OCI-LY3 (cell line): ENCODE data around the gene HAX1.
"Not testable (repeated sequence)": the region's sequence is repeated elsewhere in the genome, so short reads cannot be mapped to it uniquely, and the experiment has no call there.

Experiments
- H2AFZ ChIP-seq: fragments of 200-600, 300-600 bp; shearing (Covaris generic); 2 replicates; pipeline ENCODE4 v1.6.0; 2014; ENCODE audit warnings: antibody characterized with exemption, low read depth, low read length
- H3K27ac ChIP-seq: fragments of 200-600, 300-600 bp; sonication (generic); 2 replicates; pipeline ENCODE4 v1.5.1; 2014; ENCODE audit warnings: mild to moderate bottlenecking, low read length, moderate library complexity, mixed read lengths
- H3K27me3 ChIP-seq: fragments of 200-600, 300-600 bp; sonication (generic); 2 replicates; pipeline ENCODE4 v1.6.1; 2014; ENCODE audit warnings: low read depth, low read length, mixed read lengths
- H3K36me3 ChIP-seq: fragments of 200-600, 300-600 bp; sonication (generic); replicated peaks from 2 replicates; pipeline ENCODE3; 2014; ENCODE audit warnings: low read depth, low read length, mixed read lengths
- H3K4me1 ChIP-seq: fragments of 300-600, 200-600 bp; sonication (generic); 2 replicates; pipeline ENCODE4 v1.6.1; 2014; ENCODE audit warnings: low read length, mixed read lengths
- H3K4me2 ChIP-seq: fragments of 200-600, 300-600 bp; sonication (generic); 2 replicates; pipeline ENCODE4 v1.6.1; 2014; ENCODE audit warnings: low read length, mixed read lengths
- H3K4me3 ChIP-seq: fragments of 300-600, 200-600 bp; sonication (generic); 2 replicates; pipeline ENCODE4 v1.5.1; 2014; ENCODE audit warnings: antibody characterized with exemption, mild to moderate bottlenecking, low read length, moderate library complexity
- H3K79me2 ChIP-seq: fragments of 300-600, 200-600 bp; shearing (Covaris generic); 2 replicates; pipeline ENCODE4 v1.6.1; 2014; ENCODE audit warnings: mild to moderate bottlenecking, low read length, mixed read lengths
- H3K9ac ChIP-seq: fragments of 300-600, 200-600 bp; shearing (Covaris generic); 2 replicates; pipeline ENCODE4 v1.6.0; 2014; ENCODE audit warnings: mild to moderate bottlenecking, low read length, moderate library complexity
- H3K9me3 ChIP-seq: fragments of 200-600, 300-600 bp; shearing (Covaris generic); 2 replicates; pipeline ENCODE4 v1.6.1; 2014; ENCODE audit warnings: low read length, mixed read lengths; ENCODE audit not compliant: insufficient read depth
- H4K20me1 ChIP-seq: fragments of 200-600, 300-600 bp; sonication (generic); 2 replicates; pipeline ENCODE4 v1.6.1; 2016; ENCODE audit warnings: low read length, mixed read lengths; ENCODE audit not compliant: insufficient read depth
- EZH2phosphoT487 ChIP-seq: fragments of 200-600 bp; shearing (Covaris generic); IDR thresholded peaks from 2 replicates; pipeline ENCODE4 v1.6.1; 2018; ENCODE audit warnings: antibody characterized with exemption, mixed run types, low read depth
- TF ChIP-seq, protein P1 (sequence below): fragments of 200-600, 300-600 bp; sonication (generic); IDR thresholded peaks from 2 replicates; pipeline ENCODE4 v1.5.1; 2014; ENCODE audit warnings: antibody characterized with exemption, low read length, low read depth

The HAX1 gene

DNA sequence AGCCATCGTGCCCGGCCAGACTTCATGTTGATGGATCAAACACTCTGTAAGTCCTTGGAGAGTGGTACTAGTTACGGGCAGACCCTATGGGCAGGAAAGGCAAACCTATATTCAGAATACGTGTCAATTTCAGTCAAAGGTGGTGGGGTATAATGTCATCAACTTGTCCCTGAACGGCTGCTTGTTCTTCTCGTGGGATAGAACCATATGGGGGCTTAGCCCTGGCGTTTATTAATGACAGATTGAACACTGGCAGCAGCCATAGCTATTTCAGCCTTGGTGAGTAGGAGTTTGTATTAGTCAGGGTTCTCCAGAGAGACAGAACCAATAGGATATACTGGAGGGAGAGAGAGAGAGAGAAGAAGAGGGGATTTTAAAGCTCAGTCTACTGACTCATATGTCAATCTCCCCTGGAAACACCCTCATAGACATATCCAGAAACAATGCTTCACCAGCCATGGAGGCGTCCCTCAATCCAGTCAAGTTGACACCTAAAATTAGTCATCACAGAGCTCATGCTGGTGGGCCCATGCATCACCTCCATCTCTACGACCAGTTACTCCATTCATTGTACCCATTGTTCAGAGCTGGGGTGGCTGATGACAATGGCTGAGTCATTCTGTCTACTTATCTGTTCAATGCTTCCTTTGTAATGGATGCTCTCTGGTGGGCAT lies 32.4 kb downstream of the HAX1 start:
- Histone ChIP-seq H3K9ac (no peak overlapping the region), H3K4me2 (no peak overlapping the region)

DNA sequence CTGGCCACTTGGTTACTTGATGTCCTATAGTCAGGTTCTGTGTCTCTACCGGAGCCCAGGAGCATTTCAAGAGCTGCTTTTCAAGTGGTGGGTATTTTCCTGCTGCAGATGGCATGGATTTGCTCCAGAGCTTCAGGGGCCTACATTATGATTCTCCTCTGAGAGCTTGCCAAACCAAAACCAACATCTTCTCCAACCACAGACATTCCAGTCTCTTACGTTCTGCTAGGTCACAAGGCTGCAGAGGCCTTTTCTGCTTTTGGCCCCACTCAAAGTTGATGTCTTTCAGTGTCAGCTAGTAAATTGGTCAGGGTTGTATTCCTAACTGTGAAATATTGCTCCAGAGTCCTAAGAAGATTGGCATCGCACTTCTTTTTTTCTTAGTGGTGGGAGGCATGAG lies 33.7 kb downstream of the HAX1 start:
- H4K20me1 ChIP-seq: no peaks in the 10 kb centered on the region
- H3K27ac ChIP-seq: no peak overlapping the region
- no peak overlapping the region for H3K9ac ChIP-seq
- no peaks in the 10 kb centered on the region for H3K9me3 ChIP-seq
- no peak overlapping the region for H2AFZ ChIP-seq
- no peaks in the 10 kb centered on the region for H3K27me3 ChIP-seq
- no peak overlapping the region for H3K4me3 ChIP-seq
- H3K4me1 ChIP-seq: no peaks in the 10 kb centered on the region
- no peak overlapping the region for H3K4me2 ChIP-seq
- H3K36me3 ChIP-seq: no peaks in the 10 kb centered on the region
- no peaks in the 10 kb centered on the region for H3K79me2 ChIP-seq
- TF ChIP-seq EZH2phosphoT487: no peak
- TF ChIP-seq, protein P1, sequence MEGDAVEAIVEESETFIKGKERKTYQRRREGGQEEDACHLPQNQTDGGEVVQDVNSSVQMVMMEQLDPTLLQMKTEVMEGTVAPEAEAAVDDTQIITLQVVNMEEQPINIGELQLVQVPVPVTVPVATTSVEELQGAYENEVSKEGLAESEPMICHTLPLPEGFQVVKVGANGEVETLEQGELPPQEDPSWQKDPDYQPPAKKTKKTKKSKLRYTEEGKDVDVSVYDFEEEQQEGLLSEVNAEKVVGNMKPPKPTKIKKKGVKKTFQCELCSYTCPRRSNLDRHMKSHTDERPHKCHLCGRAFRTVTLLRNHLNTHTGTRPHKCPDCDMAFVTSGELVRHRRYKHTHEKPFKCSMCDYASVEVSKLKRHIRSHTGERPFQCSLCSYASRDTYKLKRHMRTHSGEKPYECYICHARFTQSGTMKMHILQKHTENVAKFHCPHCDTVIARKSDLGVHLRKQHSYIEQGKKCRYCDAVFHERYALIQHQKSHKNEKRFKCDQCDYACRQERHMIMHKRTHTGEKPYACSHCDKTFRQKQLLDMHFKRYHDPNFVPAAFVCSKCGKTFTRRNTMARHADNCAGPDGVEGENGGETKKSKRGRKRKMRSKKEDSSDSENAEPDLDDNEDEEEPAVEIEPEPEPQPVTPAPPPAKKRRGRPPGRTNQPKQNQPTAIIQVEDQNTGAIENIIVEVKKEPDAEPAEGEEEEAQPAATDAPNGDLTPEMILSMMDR: no peak

More for the DNA sequence above, 32.4 kb downstream of the HAX1 start:
- no peaks in the 10 kb centered on the region for H3K79me2 ChIP-seq
- H3K4me1 ChIP-seq: no peaks in the 10 kb centered on the region
- no peaks in the 10 kb centered on the region for H3K27me3 ChIP-seq
- no peak overlapping the region for H2AFZ ChIP-seq
- no peak overlapping the region for H3K27ac ChIP-seq
- no peaks in the 10 kb centered on the region for H3K36me3 ChIP-seq
- no peaks in the 10 kb centered on the region for H3K9me3 ChIP-seq
- no peaks in the 10 kb centered on the region for H4K20me1 ChIP-seq
- H3K4me3 ChIP-seq: no peak overlapping the region
- TF ChIP-seq EZH2phosphoT487: no peak
- TF ChIP-seq, protein P1: no peak

DNA sequence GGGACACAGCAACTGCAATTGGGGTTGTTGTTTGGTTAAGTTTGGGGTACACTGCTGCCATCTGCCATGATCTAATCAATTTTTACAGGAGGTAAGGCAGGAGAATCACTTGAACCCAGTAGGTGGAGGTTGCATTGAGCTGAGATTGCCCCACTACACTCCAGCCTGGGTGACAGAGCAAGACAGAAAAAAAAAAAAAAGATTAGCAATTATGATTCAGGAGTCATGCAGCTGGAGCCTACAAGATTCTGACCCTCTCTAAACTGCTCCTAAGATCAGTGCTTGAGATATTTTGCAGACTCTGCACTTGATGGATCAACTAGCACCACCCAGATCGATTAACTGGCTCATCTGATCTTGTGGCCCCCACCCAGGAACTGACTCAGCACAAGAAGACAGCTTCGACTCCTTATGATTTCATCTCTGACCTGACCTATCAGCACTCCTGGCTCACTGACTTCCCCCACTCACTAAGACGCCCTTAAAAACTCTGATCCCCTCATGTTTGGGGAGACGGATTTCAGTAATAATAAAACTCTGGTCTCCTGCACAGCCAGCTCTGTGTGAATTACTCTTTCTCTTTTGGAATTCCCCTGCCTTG lies 35.3 kb downstream of the HAX1 start:
- H3K79me2 ChIP-seq, H3K27ac ChIP-seq, H3K36me3 ChIP-seq, H2AFZ ChIP-seq, H3K9me3 ChIP-seq, H3K9ac ChIP-seq, H4K20me1 ChIP-seq, H3K4me1 ChIP-seq, H3K27me3 ChIP-seq, H3K4me3 ChIP-seq, H3K4me2 ChIP-seq: not testable (repeated sequence)

- not testable (repeated sequence) for H3K79me2 ChIP-seq, H3K27ac ChIP-seq, H3K9ac ChIP-seq, H3K27me3 ChIP-seq, H4K20me1 ChIP-seq, H3K4me3 ChIP-seq, H2AFZ ChIP-seq, H3K36me3 ChIP-seq, H3K4me1 ChIP-seq, H3K9me3 ChIP-seq, H3K4me2 ChIP-seq
Observed at GRCh38 chr1:154309136-154309535, 36.7 kb downstream of the HAX1 start.

- not testable (repeated sequence) for H3K9ac ChIP-seq, H3K4me2 ChIP-seq, H3K4me3 ChIP-seq, H3K36me3 ChIP-seq, H2AFZ ChIP-seq, H3K27me3 ChIP-seq, H3K27ac ChIP-seq, H3K79me2 ChIP-seq, H3K4me1 ChIP-seq, H4K20me1 ChIP-seq
- H3K9me3 ChIP-seq: peaks cover 16% of the 10 kb centered on the region
Observed at GRCh38 chr1:154312229-154313065, 40.0 kb downstream of the HAX1 start.
